GM18519 (cell line): Measurements from ENCODE around the gene OR2H2.

Experiments
- ATAC-seq: cut with Tn5 transposase; IDR thresholded peaks from one replicate; pipeline ENCODE4 v1.9.1; 2021; ENCODE audit warnings: mild to moderate bottlenecking, moderate library complexity; ENCODE audit not compliant: unreplicated experiment, low FRiP score

OR2H2 gene

GRCh38 chr6:29627755-29628418, 43.0 kb downstream of the OR2H2 start:
- no peak for ATAC-seq

- ATAC-seq: no peak
Measured at GRCh38 chr6:29628419-29629281, 43.7 kb downstream of the OR2H2 start.

GRCh38 chr6:29629571-29629970, 44.6 kb downstream of the OR2H2 start:
- no peak for ATAC-seq

- no peak for ATAC-seq
Measured at GRCh38 chr6:29630315-29630714, 45.4 kb downstream of the OR2H2 start.

- ATAC-seq: no peak
Measured at GRCh38 chr6:29631209-29631810, 46.4 kb downstream of the OR2H2 start.

GRCh38 chr6:29631860-29632731, 47.2 kb downstream of the OR2H2 start:
- no peak for ATAC-seq

- ATAC-seq: no peak
Measured at GRCh38 chr6:29632789-29633533, 48.0 kb downstream of the OR2H2 start, which contains the start of gene GABBR1. GABBR1 (minus strand) TSS chr6:29633183; CDS start chr6:29632385, 798 bp downstream.

- no peak for ATAC-seq
Measured at GRCh38 chr6:29633534-29633905, 48.6 kb downstream of the OR2H2 start.

GRCh38 chr6:29637247-29637646, 52.3 kb downstream of the OR2H2 start:
- ATAC-seq: no peak
